ES-I3 (cell line): ENCODE measurements around the gene NAT8L.

Source experiments
- H3K36me3 ChIP-seq: 2 replicates; pipeline ENCODE4 v1.6.1; 2013; ENCODE audit warnings: mild to moderate bottlenecking, low read length, control low read depth, moderate library complexity; ENCODE audit not compliant: insufficient read depth
- H3K4me1 ChIP-seq: 2 replicates; pipeline ENCODE4 v1.6.1; 2013; ENCODE audit warnings: mild to moderate bottlenecking, control low read depth, low read length; ENCODE audit not compliant: insufficient read depth
- H3K9ac ChIP-seq: 2 replicates; pipeline ENCODE4 v1.6.1; 2013; ENCODE audit warnings: low read depth, mild to moderate bottlenecking, low read length, moderate library complexity
- H3K9me3 ChIP-seq: 2 replicates; pipeline ENCODE4 v1.6.1; 2013; ENCODE audit warnings: mild to moderate bottlenecking, low read length, moderate library complexity; ENCODE audit not compliant: control insufficient read depth, insufficient read depth

Gene NAT8L

GRCh38 chr4:2082118-2082517 lies 23.0 kb downstream of the NAT8L start:
- Histone ChIP-seq H3K36me3 (no peaks in the 10 kb centered on the region), H3K9ac (no peak overlapping the region), H3K4me1 (no peaks in the 10 kb centered on the region)

GRCh38 chr4:2082627-2083026 lies 23.5 kb downstream of the NAT8L start:
- H3K4me1 ChIP-seq: no peaks in the 10 kb centered on the region
- no peaks in the 10 kb centered on the region for H3K36me3 ChIP-seq
- no peaks in the 10 kb centered on the region for H3K9me3 ChIP-seq
- no peak overlapping the region for H3K9ac ChIP-seq

More at GRCh38 chr4:2082118-2082517, 23.0 kb downstream of the NAT8L start:
- H3K9me3 ChIP-seq: no peaks in the 10 kb centered on the region

DNA sequence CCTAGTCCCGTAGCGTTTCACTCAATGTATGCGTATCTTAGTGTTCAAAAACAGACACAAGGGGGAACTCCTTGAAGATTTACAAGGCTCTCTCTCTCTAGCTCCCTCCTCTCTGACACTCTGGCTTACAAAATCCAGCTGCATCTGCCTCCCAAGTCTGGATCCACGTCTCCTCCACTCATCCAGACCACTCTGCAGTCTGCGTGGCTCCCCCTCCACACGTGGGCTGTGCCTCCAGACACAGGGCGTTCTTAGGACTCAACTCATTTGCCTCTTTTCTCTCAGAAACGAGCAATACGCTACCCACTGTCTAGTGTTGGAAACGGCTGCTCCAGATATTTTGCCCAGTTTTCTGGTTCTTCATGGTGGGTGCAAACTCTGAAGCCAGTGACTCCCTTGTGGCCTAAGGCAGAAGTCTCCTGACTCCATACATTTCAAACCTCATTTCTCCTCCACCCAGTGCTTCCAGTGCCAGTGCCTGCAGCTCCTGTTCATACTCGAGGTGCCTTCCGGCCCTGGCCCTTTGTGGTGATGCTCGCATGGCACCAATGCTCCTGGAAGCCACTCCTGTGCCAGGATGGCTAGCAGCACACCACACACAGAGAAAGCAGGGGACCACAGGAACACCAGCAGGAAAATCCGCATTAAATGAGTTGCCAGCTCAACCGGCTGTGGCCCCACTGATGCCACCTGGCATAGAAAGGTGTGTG lies 24.1 kb downstream of the NAT8L start:
- no peak overlapping the region for H3K9ac ChIP-seq
- H3K4me1 ChIP-seq: no peaks in the 10 kb centered on the region
- no peaks in the 10 kb centered on the region for H3K36me3 ChIP-seq
- no peaks in the 10 kb centered on the region for H3K9me3 ChIP-seq

DNA sequence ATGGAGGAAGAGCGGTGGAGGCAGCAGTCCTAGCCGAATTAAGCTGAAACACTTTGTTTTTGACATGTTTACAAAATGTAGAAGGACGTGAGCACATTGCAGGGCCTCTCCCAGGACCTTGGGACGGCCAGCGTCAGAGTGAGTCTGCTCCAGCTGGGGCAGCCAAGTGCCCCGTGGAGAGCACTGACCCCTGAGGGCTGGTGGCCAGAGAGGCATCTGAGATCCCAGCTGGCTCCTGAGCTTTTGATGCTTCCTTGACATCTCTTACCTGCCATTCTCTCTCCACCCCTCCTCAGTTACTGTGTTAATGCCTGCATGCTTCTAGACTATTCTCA lies 24.7 kb downstream of the NAT8L start:
- Histone ChIP-seq H3K9ac (no peak overlapping the region), H3K9me3 (no peaks in the 10 kb centered on the region), H3K4me1 (no peaks in the 10 kb centered on the region)

DNA sequence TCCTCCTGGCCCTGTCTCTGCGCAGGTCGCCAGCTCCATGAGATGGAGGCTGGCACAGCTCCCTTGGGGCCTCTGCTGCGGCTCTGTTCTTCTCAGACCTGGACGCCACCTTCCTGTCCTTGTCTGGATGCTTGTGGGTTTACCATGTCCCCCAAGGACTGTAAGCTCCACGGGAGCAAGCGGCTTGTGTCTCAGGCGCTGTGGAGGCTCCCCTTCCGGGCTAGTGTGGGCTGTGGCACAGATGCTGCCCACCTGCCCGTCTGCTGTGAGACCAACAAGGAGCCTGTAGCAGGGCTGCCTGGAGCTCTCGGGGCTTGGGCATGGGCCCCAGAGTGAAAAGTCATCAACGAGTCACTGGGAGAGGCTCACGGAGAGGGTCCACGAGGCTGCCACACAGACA lies 25.2 kb downstream of the NAT8L start:
- H3K4me1 ChIP-seq: no peaks in the 10 kb centered on the region
- H3K9me3 ChIP-seq: no peaks in the 10 kb centered on the region
- H3K9ac ChIP-seq: no peak overlapping the region
- no peaks in the 10 kb centered on the region for H3K36me3 ChIP-seq

More for the DNA sequence above, 24.7 kb downstream of the NAT8L start:
- no peaks in the 10 kb centered on the region for H3K36me3 ChIP-seq

GRCh38 chr4:2085496-2085901 lies 26.4 kb downstream of the NAT8L start:
- H3K9me3 ChIP-seq: no peaks in the 10 kb centered on the region
- no peaks in the 10 kb centered on the region for H3K36me3 ChIP-seq
- H3K4me1 ChIP-seq: no peaks in the 10 kb centered on the region

DNA sequence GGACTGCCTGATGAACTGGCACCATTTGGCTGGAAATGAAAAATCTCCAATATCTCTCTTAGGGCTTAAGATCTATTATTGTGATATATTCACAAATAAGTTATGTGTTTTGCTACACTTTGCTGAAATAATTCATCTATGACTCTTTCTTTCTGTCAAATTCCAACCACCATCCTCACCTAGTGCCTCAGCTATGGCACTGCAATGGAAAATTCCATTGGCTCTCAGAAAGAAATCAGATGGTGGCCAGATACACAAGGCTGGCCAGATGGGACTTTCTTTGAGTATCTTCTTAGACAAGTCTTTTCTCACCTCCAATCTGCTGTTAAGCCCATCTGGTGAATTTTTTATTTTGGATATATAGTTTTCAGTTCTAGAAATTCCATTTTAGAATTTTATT lies 28.0 kb downstream of the NAT8L start:
- H3K9ac ChIP-seq: no peak overlapping the region
- H3K4me1 ChIP-seq: no peaks in the 10 kb centered on the region
- H3K36me3 ChIP-seq: no peaks in the 10 kb centered on the region
- no peaks in the 10 kb centered on the region for H3K9me3 ChIP-seq

More at GRCh38 chr4:2085496-2085901, 26.4 kb downstream of the NAT8L start:
- H3K9ac ChIP-seq: no peak overlapping the region

- Histone ChIP-seq H3K36me3 (no peaks in the 10 kb centered on the region), H3K4me1 (no peaks in the 10 kb centered on the region), H3K9ac (no peak overlapping the region), H3K9me3 (no peaks in the 10 kb centered on the region)
Measured at GRCh38 chr4:2089222-2089621, 30.1 kb downstream of the NAT8L start.

- no peaks in the 10 kb centered on the region for H3K9me3 ChIP-seq
- no peaks in the 10 kb centered on the region for H3K36me3 ChIP-seq
- no peaks in the 10 kb centered on the region for H3K4me1 ChIP-seq
- no peak overlapping the region for H3K9ac ChIP-seq
Measured at GRCh38 chr4:2090642-2091041, 31.5 kb downstream of the NAT8L start.

- H3K4me1 ChIP-seq: no peaks in the 10 kb centered on the region
- no peak overlapping the region for H3K9ac ChIP-seq
- no peaks in the 10 kb centered on the region for H3K36me3 ChIP-seq
- H3K9me3 ChIP-seq: peaks cover 8% of the 10 kb centered on the region; the same call in 1 of the 2 replicates
Measured at GRCh38 chr4:2091990-2092668, 33.0 kb downstream of the NAT8L start.

GRCh38 chr4:2092669-2093053 lies 33.5 kb downstream of the NAT8L start:
- Histone ChIP-seq H3K36me3 (no peaks in the 10 kb centered on the region), H3K4me1 (no peaks in the 10 kb centered on the region), H3K9me3 (peaks cover 8% of the 10 kb centered on the region; the same call in 1 of the 2 replicates), H3K9ac (no peak overlapping the region)

GRCh38 chr4:2093265-2093664 lies 34.1 kb downstream of the NAT8L start:
- H3K9ac ChIP-seq: no peak overlapping the region
- no peaks in the 10 kb centered on the region for H3K4me1 ChIP-seq
- no peaks in the 10 kb centered on the region for H3K36me3 ChIP-seq
- peaks cover 8% of the 10 kb centered on the region; the same call in 1 of the 2 replicates for H3K9me3 ChIP-seq

DNA sequence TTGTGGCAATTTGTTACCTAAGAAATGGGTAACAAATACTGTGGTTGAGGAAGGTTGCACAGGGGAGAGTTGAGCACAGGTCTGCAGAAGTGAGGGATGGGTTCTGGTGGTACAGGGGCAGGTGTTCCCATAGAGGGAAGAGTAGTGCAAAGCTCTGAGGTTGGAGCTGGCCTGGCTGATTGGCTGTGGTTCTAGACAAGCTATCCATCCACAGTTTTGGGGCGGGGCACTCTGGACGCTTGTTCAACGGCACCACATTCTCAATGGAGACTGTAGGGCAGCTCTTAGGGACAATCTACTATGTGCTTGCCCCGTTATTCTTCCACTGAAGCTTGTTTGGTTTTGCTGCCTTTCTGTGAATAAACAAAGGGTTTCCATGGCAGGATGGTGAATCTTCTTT lies 35.4 kb downstream of the NAT8L start:
- H3K9me3 ChIP-seq: peaks cover 8% of the 10 kb centered on the region; the same call in 1 of the 2 replicates

GRCh38 chr4:2095236-2096072 lies 36.3 kb downstream of the NAT8L start:
- Histone ChIP-seq H3K36me3 (no peaks in the 10 kb centered on the region), H3K9ac (no peak overlapping the region), H3K4me1 (no peaks in the 10 kb centered on the region), H3K9me3 (peaks cover 8% of the 10 kb centered on the region; the same call in 1 of the 2 replicates)

More for the DNA sequence above, 35.4 kb downstream of the NAT8L start:
- Histone ChIP-seq H3K4me1 (no peaks in the 10 kb centered on the region), H3K9ac (no peak overlapping the region), H3K36me3 (no peaks in the 10 kb centered on the region)
